Ishikawa (cell line): Measurements from ENCODE around the gene ELMO3.

Experiments
- RAD21 ChIP-seq: IDR thresholded peaks from 2 replicates; pipeline ENCODE4 v1.6.1; 2012; ENCODE audit warnings: low read depth
- TAF1 ChIP-seq: IDR thresholded peaks from 2 replicates; pipeline ENCODE4 v1.6.1; 2012; ENCODE audit warnings: low read depth, mild to moderate bottlenecking
- TCF12 ChIP-seq: IDR thresholded peaks from 2 replicates; pipeline ENCODE4 v1.6.1; 2012; ENCODE audit warnings: low read depth
- TEAD4 ChIP-seq: IDR thresholded peaks from 2 replicates; pipeline ENCODE4 v1.6.1; 2012
- YY1 ChIP-seq: IDR thresholded peaks from 2 replicates; pipeline ENCODE4 v1.6.1; 2012; ENCODE audit warnings: low read depth
- ZBTB7A ChIP-seq: IDR thresholded peaks from 2 replicates; pipeline ENCODE4 v1.6.1; 2012; ENCODE audit warnings: low read depth
- TF ChIP-seq, protein P1 (sequence below): IDR thresholded peaks from 2 replicates; pipeline ENCODE4 v1.6.1; 2012

DNA sequence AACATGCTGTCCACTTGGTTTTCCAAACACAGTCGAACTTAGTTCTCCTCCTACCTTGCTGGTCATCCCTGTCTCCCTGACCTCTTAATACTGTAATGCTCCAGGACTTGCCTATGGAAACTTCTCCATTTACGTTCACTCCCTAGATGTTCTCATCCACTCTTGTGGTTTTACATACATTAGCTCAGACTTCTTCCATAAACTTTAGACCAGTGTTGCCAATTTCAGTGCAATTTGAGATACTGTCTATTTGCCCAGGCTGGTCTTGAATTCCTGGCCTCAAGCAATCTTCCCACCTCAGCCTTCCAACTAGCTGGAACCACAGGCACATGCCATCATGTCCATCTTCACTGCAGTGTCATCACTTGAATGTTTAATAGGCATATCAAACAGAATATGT lies 16.6 kb upstream of the ELMO3 start:
- no peak for TF ChIP-seq YY1
- TF ChIP-seq TEAD4 = no peak
- TF ChIP-seq RAD21 = no peak
- no peak for TF ChIP-seq TCF12
- TF ChIP-seq, protein P1, sequence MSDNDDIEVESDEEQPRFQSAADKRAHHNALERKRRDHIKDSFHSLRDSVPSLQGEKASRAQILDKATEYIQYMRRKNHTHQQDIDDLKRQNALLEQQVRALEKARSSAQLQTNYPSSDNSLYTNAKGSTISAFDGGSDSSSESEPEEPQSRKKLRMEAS = no peak
- no peak for TF ChIP-seq ZBTB7A
- TF ChIP-seq TAF1 = no peak
